Measurements from ENCODE around the gene SELENON. TPM values are rescaled to one million over a fixed set of nuclear protein-coding genes. Genes with fewer than 3 reads are reported as not detected.

SELENON gene
- total RNA-seq, 1 donor from 2014 or later: 64.1 TPM

DNA sequence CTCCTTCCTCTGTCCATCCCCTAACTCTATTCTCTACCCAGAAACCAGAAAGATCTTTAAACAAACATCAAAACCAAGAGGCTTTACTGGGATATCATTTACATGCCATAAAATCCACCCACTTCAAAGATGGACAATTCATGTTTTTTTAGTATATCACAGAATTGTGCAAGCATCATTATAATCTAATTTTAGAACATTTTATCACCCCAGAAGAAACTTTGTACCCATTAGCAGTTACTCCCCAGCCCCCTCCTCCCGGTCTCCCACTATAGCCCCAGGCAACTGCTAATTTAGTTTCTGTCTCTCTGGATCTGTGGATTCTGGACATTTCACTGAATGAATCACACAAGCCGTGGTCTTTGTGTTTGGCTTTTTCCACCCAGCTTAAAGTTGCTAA lies 4.8 kb upstream of the SELENON start:
- Histone ChIP-seq H3K9me3 (ENCODE audit: insufficient read depth, low read depth, low read length) (no peaks in the 10 kb centered on the region), H3K9ac (ENCODE audit: low read length) (no peak overlapping the region), H4K20me1 (ENCODE audit: insufficient read depth, low read length) (no peaks in the 10 kb centered on the region), H3K79me2 (ENCODE audit: insufficient read depth, low read length) (no peaks in the 10 kb centered on the region), H3K36me3 (ENCODE audit: insufficient read depth, low read length) (no peaks in the 10 kb centered on the region), H3K4me2 (ENCODE audit: low read length) (no peak overlapping the region), H3K27ac (ENCODE audit: low read depth, low read length) (no peak overlapping the region), H3K4me3 (ENCODE audit: insufficient read depth, low read depth, low read length) (no peak overlapping the region), H3K27me3 (ENCODE audit: insufficient read depth, low read length) (no peaks in the 10 kb centered on the region), H3K4me1 (ENCODE audit: insufficient read depth, low read length) (no peaks in the 10 kb centered on the region), H2AFZ (ENCODE audit: low read depth, low read length) (no peak overlapping the region)
- H3K27me3 Mint-ChIP-seq (ENCODE audit: low read depth, unreplicated experiment): peaks cover 30% of the 10 kb centered on the region
- peaks cover 2% of the 10 kb centered on the region for H3K36me3 Mint-ChIP-seq (ENCODE audit: low read depth, unreplicated experiment)
- FAIRE-seq (no peak), DNase-seq (ENCODE audit: low read depth) (no peak)
- peaks cover 13% of the 10 kb centered on the region for H3K4me1 Mint-ChIP-seq (ENCODE audit: low read depth, unreplicated experiment)
- TF ChIP-seq, protein P1, sequence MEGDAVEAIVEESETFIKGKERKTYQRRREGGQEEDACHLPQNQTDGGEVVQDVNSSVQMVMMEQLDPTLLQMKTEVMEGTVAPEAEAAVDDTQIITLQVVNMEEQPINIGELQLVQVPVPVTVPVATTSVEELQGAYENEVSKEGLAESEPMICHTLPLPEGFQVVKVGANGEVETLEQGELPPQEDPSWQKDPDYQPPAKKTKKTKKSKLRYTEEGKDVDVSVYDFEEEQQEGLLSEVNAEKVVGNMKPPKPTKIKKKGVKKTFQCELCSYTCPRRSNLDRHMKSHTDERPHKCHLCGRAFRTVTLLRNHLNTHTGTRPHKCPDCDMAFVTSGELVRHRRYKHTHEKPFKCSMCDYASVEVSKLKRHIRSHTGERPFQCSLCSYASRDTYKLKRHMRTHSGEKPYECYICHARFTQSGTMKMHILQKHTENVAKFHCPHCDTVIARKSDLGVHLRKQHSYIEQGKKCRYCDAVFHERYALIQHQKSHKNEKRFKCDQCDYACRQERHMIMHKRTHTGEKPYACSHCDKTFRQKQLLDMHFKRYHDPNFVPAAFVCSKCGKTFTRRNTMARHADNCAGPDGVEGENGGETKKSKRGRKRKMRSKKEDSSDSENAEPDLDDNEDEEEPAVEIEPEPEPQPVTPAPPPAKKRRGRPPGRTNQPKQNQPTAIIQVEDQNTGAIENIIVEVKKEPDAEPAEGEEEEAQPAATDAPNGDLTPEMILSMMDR (IDR thresholded peaks at IDR 0.05; ENCODE audit: insufficient read depth, low read depth, low read length): no peak
- TF ChIP-seq EZH2 (IDR thresholded peaks at IDR 0.05; ENCODE audit: insufficient read depth, low read length): no peak
- H3K27ac Mint-ChIP-seq (ENCODE audit: unreplicated experiment): no peak overlapping the region
- peaks cover 1% of the 10 kb centered on the region for H3K9me3 Mint-ChIP-seq (ENCODE audit: unreplicated experiment)
- peak overlapping the region; percentile 7 for H3K4me3 Mint-ChIP-seq (ENCODE audit: unreplicated experiment)

DNA sequence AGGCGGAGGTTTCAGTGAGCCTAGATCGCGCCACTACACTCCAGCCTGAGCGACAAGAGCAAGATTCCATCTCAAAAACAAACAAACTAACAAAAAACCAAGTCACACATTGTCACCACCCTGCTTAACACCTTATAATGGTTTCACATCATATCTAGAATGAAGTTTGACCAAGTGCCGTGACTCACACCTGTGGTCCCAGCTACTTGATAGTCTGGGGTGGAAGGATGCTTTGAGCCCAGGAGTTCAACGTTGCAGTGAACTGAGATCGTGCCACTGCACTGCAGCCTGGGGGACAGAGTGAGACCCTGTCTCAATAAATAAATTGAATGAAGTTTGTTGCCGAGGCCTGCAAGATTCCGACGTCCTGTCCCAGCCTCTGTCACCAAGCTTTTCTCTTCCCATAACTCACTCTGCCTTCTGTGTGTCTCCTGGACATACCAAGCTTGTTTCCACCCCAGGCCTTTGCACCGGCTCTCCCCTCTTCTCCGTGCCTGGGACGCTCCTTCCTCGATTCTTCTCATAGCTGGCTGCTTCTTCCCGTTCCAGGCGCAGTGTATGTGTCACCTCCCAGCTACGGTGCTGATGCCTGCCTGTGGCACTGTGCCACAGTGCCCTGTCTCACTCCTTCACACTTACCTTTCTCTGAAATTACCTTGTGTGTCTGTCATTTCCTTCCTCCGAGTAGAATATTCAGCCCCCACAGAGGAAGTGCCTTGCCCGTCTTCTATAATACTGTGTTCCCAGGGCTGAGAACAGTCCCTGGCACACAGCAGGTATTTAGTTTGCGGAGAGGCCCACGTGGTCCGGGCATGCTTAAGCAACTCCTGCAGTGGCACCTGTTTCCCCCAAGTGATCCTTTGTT lies 3.8 kb upstream of the SELENON start:
- Mint-ChIP-seq H3K4me3 (ENCODE audit: unreplicated experiment) (no peak overlapping the region), H3K4me1 (ENCODE audit: low read depth, unreplicated experiment) (peaks cover 15% of the 10 kb centered on the region), H3K36me3 (ENCODE audit: low read depth, unreplicated experiment) (peaks cover 2% of the 10 kb centered on the region), H3K27me3 (ENCODE audit: low read depth, unreplicated experiment) (peaks cover 23% of the 10 kb centered on the region), H3K9me3 (ENCODE audit: unreplicated experiment) (peaks cover 1% of the 10 kb centered on the region), H3K27ac (ENCODE audit: unreplicated experiment) (no peak overlapping the region)
- peaks cover 4% of the 10 kb centered on the region for H3K4me1 ChIP-seq (ENCODE audit: insufficient read depth, low read length)
- no peaks in the 10 kb centered on the region for H3K27me3 ChIP-seq (ENCODE audit: insufficient read depth, low read length)
- H3K4me2 ChIP-seq (ENCODE audit: low read length): no peak overlapping the region
- no peaks in the 10 kb centered on the region for H3K9me3 ChIP-seq (ENCODE audit: insufficient read depth, low read depth, low read length)
- H3K9ac ChIP-seq (ENCODE audit: low read length): no peak overlapping the region
- no peaks in the 10 kb centered on the region for H4K20me1 ChIP-seq (ENCODE audit: insufficient read depth, low read length)
- no peak overlapping the region for H3K4me3 ChIP-seq (ENCODE audit: insufficient read depth, low read depth, low read length)
- DNase-seq (ENCODE audit: low read depth): no peak
- peaks cover 8% of the 10 kb centered on the region for H3K79me2 ChIP-seq (ENCODE audit: insufficient read depth, low read length)
- H3K36me3 ChIP-seq (ENCODE audit: insufficient read depth, low read length): no peaks in the 10 kb centered on the region
- no peak overlapping the region for H3K27ac ChIP-seq (ENCODE audit: low read depth, low read length)
- TF ChIP-seq, protein P1 (IDR thresholded peaks at IDR 0.05; ENCODE audit: insufficient read depth, low read depth, low read length): no peak
- no peak for TF ChIP-seq EZH2 (IDR thresholded peaks at IDR 0.05; ENCODE audit: insufficient read depth, low read length)
- no peak for FAIRE-seq
- H2AFZ ChIP-seq (ENCODE audit: low read depth, low read length): no peak overlapping the region
